HepG2 (cell line): Measurements from ENCODE around the gene ZNF782. TPM values are rescaled to one million over a fixed set of nuclear protein-coding genes. Genes with fewer than 3 reads are reported as not detected.

Experiments
- ARID4A ChIP-seq: sonication (generic); formaldehyde crosslinking; IDR thresholded peaks from 2 replicates; pipeline ENCODE4 v1.5.0; 2020; ENCODE audit warnings: mild to moderate bottlenecking, missing genetic modification reagents, borderline replicate concordance
- KMT2A ChIP-seq: sonication (generic); formaldehyde crosslinking; IDR thresholded peaks from 2 replicates; pipeline ENCODE4 v1.4.0; 2020; ENCODE audit warnings: missing genetic modification reagents
- MATR3 ChIP-seq: sonication (generic); formaldehyde crosslinking; IDR thresholded peaks from 2 replicates; pipeline ENCODE4 v1.4.0; 2020; ENCODE audit warnings: missing genetic modification reagents
- NFIC ChIP-seq: IDR thresholded peaks from 2 replicates; pipeline ENCODE4 v1.6.1; 2012; ENCODE audit warnings: mild to moderate bottlenecking, low read length, inconsistent platforms
- NR3C1 ChIP-seq: sonication (generic); formaldehyde crosslinking; IDR thresholded peaks from 2 replicates; pipeline ENCODE4 v1.4.0; 2020; ENCODE audit warnings: missing genetic modification reagents
- SRSF9 ChIP-seq: fragments of 200-400 bp; formaldehyde crosslinking; IDR thresholded peaks from 2 replicates; pipeline ENCODE4 v1.6.1; 2018; ENCODE audit warnings: borderline replicate concordance, mild to moderate bottlenecking, low read depth, low read length; ENCODE audit not compliant: insufficient read depth, poor library complexity, severe bottlenecking
- U2AF1 ChIP-seq: fragments of 200-400 bp; formaldehyde crosslinking; optimal IDR thresholded peaks from 2 replicates; pipeline ENCODE3; 2017; ENCODE audit warnings: mild to moderate bottlenecking, low read depth, low read length
- ZFP36 ChIP-seq: fragments of 150-350 bp; IDR thresholded peaks from 2 replicates; pipeline ENCODE4 v1.6.1; 2018; ENCODE audit warnings: borderline replicate concordance, low read length, low read depth; ENCODE audit not compliant: partially characterized antibody
- ZFP41 ChIP-seq: sonication (generic); formaldehyde crosslinking; IDR thresholded peaks from 2 replicates; pipeline ENCODE4 v1.4.0; 2020; ENCODE audit warnings: mild to moderate bottlenecking, missing genetic modification reagents, borderline replicate concordance
- ZNF274 ChIP-seq: sonication (generic); formaldehyde crosslinking; IDR thresholded peaks from 2 replicates; pipeline ENCODE4 v1.5.1; 2020; ENCODE audit warnings: mild to moderate bottlenecking, missing genetic modification reagents
- ZNF552 ChIP-seq: sonication (generic); formaldehyde crosslinking; IDR thresholded peaks from 2 replicates; pipeline ENCODE4 v1.9.0; 2022; ENCODE audit warnings: missing genetic modification reagents, mild to moderate bottlenecking, borderline replicate concordance
- ZNF605 ChIP-seq: sonication (generic); formaldehyde crosslinking; IDR thresholded peaks from 2 replicates; pipeline ENCODE4 v1.8.0; 2022; ENCODE audit warnings: mild to moderate bottlenecking, missing genetic modification reagents
- ZNF772 ChIP-seq: sonication (generic); formaldehyde crosslinking; IDR thresholded peaks from 2 replicates; pipeline ENCODE4 v1.5.0; 2020; ENCODE audit warnings: mild to moderate bottlenecking, missing genetic modification reagents
- ZSCAN9 ChIP-seq: IDR thresholded peaks from 2 replicates; pipeline ENCODE4 v1.6.1; 2016; ENCODE audit warnings: borderline replicate concordance
- polyA plus RNA-seq, 8 experiments: library from polyadenylated mRNA; depleted of rRNA in 3 of 8; stranded (reverse) in 7 of 8; unstranded in 1 of 8; fragments of >200 nt; fragmentation: Illumina TruSeq in 4 of 8; extraction: Trizol in 4 of 8; gene quantifications; 2 replicates each; pipeline versions ENCODE4 v1.2.1 to v1.2.3, GENCODE V29; 2011 to 2016; ENCODE audit warnings: low read depth in 4 of 8, missing spikeins in 1 of 8, mixed read lengths in 1 of 8; ENCODE audit not compliant: insufficient read depth in 1 of 8
- total RNA-seq, 5 experiments: library from RNA; depleted of rRNA; stranded (reverse); fragments of >200 nt; fragmentation: Illumina TruSeq; extraction: Trizol; gene quantifications; 2 replicates each; pipeline ENCODE4 v1.2.3, GENCODE V29; 2016; ENCODE audit warnings: low read depth in 1 of 5
- TF ChIP-seq, protein P1 (sequence below): sonication (generic); formaldehyde crosslinking; IDR thresholded peaks from 2 replicates; pipeline ENCODE4 v1.4.0; 2020; ENCODE audit warnings: missing genetic modification reagents
- TF ChIP-seq, protein P2 (sequence below): sonication (generic); formaldehyde crosslinking; IDR thresholded peaks from 2 replicates; pipeline ENCODE4 v1.8.0; 2022; ENCODE audit warnings: low read depth, missing genetic modification reagents
- TF ChIP-seq, protein P3 (sequence below): sonication (generic); formaldehyde crosslinking; IDR thresholded peaks from 2 replicates; pipeline ENCODE4 v1.4.0; 2020; ENCODE audit warnings: low read depth, mild to moderate bottlenecking, missing genetic modification reagents
- TF ChIP-seq, protein P4 (sequence below): conservative IDR thresholded peaks from 2 replicates; pipeline ENCODE4 v1.6.1; 2018; ENCODE audit warnings: missing genetic modification reagents

Gene ZNF782
- total and polyA plus RNA-seq, 2 of the 13 experiments (the other 11 are each of a cell fraction or from before 2014, with no cell fraction given): 1.4 to 4.9 TPM

GRCh38 chr9:96853781-96854650 is at the start of gene ZNF782 (continued):
- TF ChIP-seq, protein P1, sequence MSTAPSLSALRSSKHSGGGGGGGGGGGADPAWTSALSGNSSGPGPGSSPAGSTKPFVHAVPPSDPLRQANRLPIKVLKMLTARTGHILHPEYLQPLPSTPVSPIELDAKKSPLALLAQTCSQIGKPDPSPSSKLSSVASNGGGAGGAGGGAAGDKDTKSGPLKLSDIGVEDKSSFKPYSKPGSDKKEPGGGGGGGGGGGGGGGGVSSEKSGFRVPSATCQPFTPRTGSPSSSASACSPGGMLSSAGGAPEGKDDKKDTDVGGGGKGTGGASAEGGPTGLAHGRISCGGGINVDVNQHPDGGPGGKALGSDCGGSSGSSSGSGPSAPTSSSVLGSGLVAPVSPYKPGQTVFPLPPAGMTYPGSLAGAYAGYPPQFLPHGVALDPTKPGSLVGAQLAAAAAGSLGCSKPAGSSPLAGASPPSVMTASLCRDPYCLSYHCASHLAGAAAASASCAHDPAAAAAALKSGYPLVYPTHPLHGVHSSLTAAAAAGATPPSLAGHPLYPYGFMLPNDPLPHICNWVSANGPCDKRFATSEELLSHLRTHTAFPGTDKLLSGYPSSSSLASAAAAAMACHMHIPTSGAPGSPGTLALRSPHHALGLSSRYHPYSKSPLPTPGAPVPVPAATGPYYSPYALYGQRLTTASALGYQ (CRISPR knock-in tag): 0 out of 2 replicates have a peak, but pooled peaks have one; percentile 39
- 0 out of 2 replicates have a peak, but pooled peaks have one; percentile 26 for TF ChIP-seq ZNF274
- TF ChIP-seq, protein P2, sequence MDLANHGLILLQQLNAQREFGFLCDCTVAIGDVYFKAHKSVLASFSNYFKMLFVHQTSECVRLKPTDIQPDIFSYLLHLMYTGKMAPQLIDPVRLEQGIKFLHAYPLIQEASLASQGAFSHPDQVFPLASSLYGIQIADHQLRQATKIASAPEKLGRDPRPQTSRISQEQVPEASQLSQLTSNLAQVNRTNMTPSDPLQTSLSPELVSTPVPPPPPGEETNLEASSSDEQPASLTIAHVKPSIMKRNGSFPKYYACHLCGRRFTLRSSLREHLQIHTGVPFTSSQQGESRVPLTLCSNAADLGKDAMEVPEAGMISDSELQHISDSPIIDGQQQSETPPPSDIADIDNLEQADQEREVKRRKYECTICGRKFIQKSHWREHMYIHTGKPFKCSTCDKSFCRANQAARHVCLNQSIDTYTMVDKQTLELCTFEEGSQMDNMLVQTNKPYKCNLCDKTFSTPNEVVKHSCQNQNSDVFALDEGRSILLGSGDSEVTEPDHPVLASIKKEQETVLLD (CRISPR knock-in tag): peak; percentile 10; the same call in 1 of the 2 replicates
- no peak for TF ChIP-seq SRSF9
- TF ChIP-seq ZSCAN9 (CRISPR knock-in tag): no peak; the same call in 1 of the 2 replicates
- no peak for TF ChIP-seq ZNF552 (CRISPR knock-in tag)
- TF ChIP-seq NR3C1 (CRISPR knock-in tag): no peak
- 0 out of 2 replicates have a peak, but pooled peaks have one; percentile 2 for TF ChIP-seq ZNF605
- TF ChIP-seq, protein P3, sequence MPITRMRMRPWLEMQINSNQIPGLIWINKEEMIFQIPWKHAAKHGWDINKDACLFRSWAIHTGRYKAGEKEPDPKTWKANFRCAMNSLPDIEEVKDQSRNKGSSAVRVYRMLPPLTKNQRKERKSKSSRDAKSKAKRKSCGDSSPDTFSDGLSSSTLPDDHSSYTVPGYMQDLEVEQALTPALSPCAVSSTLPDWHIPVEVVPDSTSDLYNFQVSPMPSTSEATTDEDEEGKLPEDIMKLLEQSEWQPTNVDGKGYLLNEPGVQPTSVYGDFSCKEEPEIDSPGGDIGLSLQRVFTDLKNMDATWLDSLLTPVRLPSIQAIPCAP (CRISPR knock-in tag): no peak
- TF ChIP-seq MATR3 (CRISPR knock-in tag): no peak
- TF ChIP-seq KMT2A: peak; percentile 83; the same call in 1 of the 2 replicates
- TF ChIP-seq ZNF772: peak; percentile 57; the same call in 1 of the 2 replicates
- no peak for TF ChIP-seq ZFP41
- TF ChIP-seq U2AF1: no peak
- peak; percentile 90 for TF ChIP-seq ARID4A (CRISPR knock-in tag)
- TF ChIP-seq, protein P4, sequence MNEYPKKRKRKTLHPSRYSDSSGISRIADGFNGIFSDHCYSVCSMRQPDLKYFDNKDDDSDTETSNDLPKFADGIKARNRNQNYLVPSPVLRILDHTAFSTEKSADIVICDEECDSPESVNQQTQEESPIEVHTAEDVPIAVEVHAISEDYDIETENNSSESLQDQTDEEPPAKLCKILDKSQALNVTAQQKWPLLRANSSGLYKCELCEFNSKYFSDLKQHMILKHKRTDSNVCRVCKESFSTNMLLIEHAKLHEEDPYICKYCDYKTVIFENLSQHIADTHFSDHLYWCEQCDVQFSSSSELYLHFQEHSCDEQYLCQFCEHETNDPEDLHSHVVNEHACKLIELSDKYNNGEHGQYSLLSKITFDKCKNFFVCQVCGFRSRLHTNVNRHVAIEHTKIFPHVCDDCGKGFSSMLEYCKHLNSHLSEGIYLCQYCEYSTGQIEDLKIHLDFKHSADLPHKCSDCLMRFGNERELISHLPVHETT: peak; percentile 67; the same call in 1 of the 2 replicates
- no peak for TF ChIP-seq NFIC
- no peak for TF ChIP-seq ZFP36
